WTC11 (cell line): ENCODE measurements around the gene TAX1BP3. TPM values are rescaled to one million over a fixed set of nuclear protein-coding genes. Genes with fewer than 3 reads are reported as not detected.

Source experiments
- ATAC-seq: fragments of 200-7000 bp; cut with Tn5 transposase; 2 replicates; pipeline ENCODE4 v1.10.0; 2021; ENCODE audit warnings: mild to moderate bottlenecking, moderate library complexity
- CTCF ChIA-PET: fragments of 300-600 bp; sonication (Branson Sonifier 250); formaldehyde crosslinking; loops from one replicate; lab custom pipeline; 2021; ENCODE audit warnings: antibody characterized with exemption; lab: Charles Lee
- POLR2A ChIA-PET: fragments of 350-600 bp; sonication (Branson Sonifier 250); formaldehyde crosslinking; loops from one replicate; lab custom pipeline; 2021; ENCODE audit warnings: antibody characterized with exemption; lab: Charles Lee
- DNase-seq: peaks from one replicate; pipeline ENCODE4 v3.0.0; 2021; ENCODE audit warnings: low spot score
- H3K27ac Mint-ChIP-seq: 2 replicates; pipeline ENCODE4 v1.8.0; 2021; ENCODE audit warnings: mixed read lengths
- H3K27me3 Mint-ChIP-seq: 2 replicates; pipeline ENCODE4 v1.8.0; 2021; ENCODE audit warnings: low read depth, mild to moderate bottlenecking, moderate library complexity, mixed read lengths
- H3K36me3 Mint-ChIP-seq: 2 replicates; pipeline ENCODE4 v1.8.0; 2021; ENCODE audit warnings: mixed read lengths
- H3K4me1 Mint-ChIP-seq: 2 replicates; pipeline ENCODE4 v1.8.0; 2022; ENCODE audit warnings: mixed read lengths
- H3K4me3 Mint-ChIP-seq: 2 replicates; pipeline ENCODE4 v1.8.0; 2021; ENCODE audit warnings: mild to moderate bottlenecking, moderate library complexity, mixed read lengths
- H3K9me3 Mint-ChIP-seq: 2 replicates; pipeline ENCODE4 v1.8.0; 2021; ENCODE audit warnings: mixed read lengths
- ARID4B ChIP-seq: sonication (generic); formaldehyde crosslinking; IDR thresholded peaks from 2 replicates; pipeline ENCODE4 v1.8.0; 2023; ENCODE audit warnings: missing genetic modification reagents, mild to moderate bottlenecking, borderline replicate concordance
- ATF6 ChIP-seq: sonication (generic); formaldehyde crosslinking; IDR thresholded peaks from 2 replicates; pipeline ENCODE4 v1.8.1; 2023; ENCODE audit warnings: mild to moderate bottlenecking, missing genetic modification reagents
- E2F4 ChIP-seq: sonication (generic); formaldehyde crosslinking; IDR thresholded peaks from 2 replicates; pipeline ENCODE4 v1.8.1; 2022; ENCODE audit warnings: low read depth, mild to moderate bottlenecking, moderate library complexity, missing genetic modification reagents, borderline replicate concordance
- EMX1 ChIP-seq: fragments of 250-450 bp; sonication (Bioruptor Pico); IDR thresholded peaks from 2 replicates; pipeline ENCODE4 v1.8.0; 2021; ENCODE audit warnings: mild to moderate bottlenecking
- JAZF1 ChIP-seq: fragments of 250-450 bp; sonication (Bioruptor Pico); IDR thresholded peaks from 2 replicates; pipeline ENCODE4 v1.9.0; 2021; ENCODE audit warnings: moderate library complexity, mild to moderate bottlenecking, inconsistent platforms
- RORB ChIP-seq: fragments of 250-450 bp; sonication (Bioruptor Pico); IDR thresholded peaks from 2 replicates; pipeline ENCODE4 v1.9.0; 2021; ENCODE audit warnings: mild to moderate bottlenecking
- SMAD3 ChIP-seq: sonication (generic); formaldehyde crosslinking; IDR thresholded peaks from 2 replicates; pipeline ENCODE4 v1.8.0; 2022; ENCODE audit warnings: missing genetic modification reagents, mild to moderate bottlenecking, borderline replicate concordance
- SOX15 ChIP-seq: fragments of 250-450 bp; sonication (Bioruptor Pico); IDR thresholded peaks from 2 replicates; pipeline ENCODE4 v1.9.0; 2021; ENCODE audit warnings: mild to moderate bottlenecking
- TCF7 ChIP-seq: sonication (generic); formaldehyde crosslinking; IDR thresholded peaks from 2 replicates; pipeline ENCODE4 v1.8.0; 2022; ENCODE audit warnings: mild to moderate bottlenecking, low read depth, missing genetic modification reagents, moderate library complexity
- ZNF138 ChIP-seq: sonication (generic); formaldehyde crosslinking; conservative IDR thresholded peaks from 2 replicates; pipeline ENCODE4 v1.8.1; 2022; ENCODE audit warnings: mild to moderate bottlenecking, moderate library complexity, missing genetic modification reagents
- ZNF219 ChIP-seq: sonication (generic); formaldehyde crosslinking; IDR thresholded peaks from 2 replicates; pipeline ENCODE4 v1.8.0; 2023; ENCODE audit warnings: missing genetic modification reagents, mild to moderate bottlenecking, borderline replicate concordance
- ZNF416 ChIP-seq: fragments of 250-450 bp; sonication (Bioruptor Pico); IDR thresholded peaks from 2 replicates; pipeline ENCODE4 v1.9.0; 2021; ENCODE audit warnings: mild to moderate bottlenecking, inconsistent platforms
- ZNF423 ChIP-seq: fragments of 250-450 bp; sonication (Bioruptor Pico); IDR thresholded peaks from 2 replicates; pipeline ENCODE4 v2.1.2; 2022; ENCODE audit warnings: mild to moderate bottlenecking, moderate library complexity
- ZNF532 ChIP-seq: fragments of 250-450 bp; sonication (Bioruptor Pico); IDR thresholded peaks from 2 replicates; pipeline ENCODE4 v1.9.0; 2021; ENCODE audit warnings: mild to moderate bottlenecking, borderline replicate concordance
- total RNA-seq: library from RNA; stranded (reverse); gene quantifications from 3 replicates; pipeline ENCODE4 v1.2.3, GENCODE V29; 2021

The TAX1BP3 gene
- total RNA-seq, 1 experiment from 2014 or later = 76.2 TPM

GRCh38 chr17:3666516-3666915 is 1.9 kb downstream of the TAX1BP3 start (continued):
- no peak for TF ChIP-seq ARID4B
- TF ChIP-seq ZNF416 (CRISPR knock-in tag) = no peak
- TF ChIP-seq RORB (CRISPR knock-in tag) = no peak

GRCh38 chr17:3665834-3666233 is 2.5 kb downstream of the TAX1BP3 start:
- Mint-ChIP-seq H3K9me3 (no peaks in the 10 kb centered on the region), H3K27ac (peak overlapping the region; percentile 69; the same call in 1 of the 2 replicates), H3K27me3 (no peaks in the 10 kb centered on the region), H3K4me1 (peaks cover 20% of the 10 kb centered on the region), H3K4me3 (peak overlapping the region; percentile 99), H3K36me3 (peaks cover 18% of the 10 kb centered on the region)
- DNase-seq = no peak
- ChIA-PET CTCF (interaction anchor here (1.3 kb wide), 1 partner anchor 18 kb away, joined by 3 read pairs; no protein-coding TSS in a partner anchor), POLR2A (interaction anchor here (1.7 kb wide), 1 partner anchor 58 kb away, joined by 4 read pairs; the partner anchor contains the start of gene HASPIN)
- ATAC-seq = no peak
- no peak for TF ChIP-seq TCF7 (CRISPR knock-in tag)
- no peak for TF ChIP-seq ATF6 (CRISPR knock-in tag)
- no peak for TF ChIP-seq SMAD3 (CRISPR knock-in tag)
- TF ChIP-seq SOX15 (CRISPR knock-in tag) = no peak

- peaks cover 11% of the 10 kb centered on the region; the same call in 1 of the 2 replicates for H3K36me3 Mint-ChIP-seq
- no peak overlapping the region for H3K27ac Mint-ChIP-seq
- ATAC-seq (no peak), DNase-seq (no peak)
- CTCF ChIA-PET = interaction anchor here (1.1 to 1.7 kb wide), 2 partner anchors 19 to 128 kb away, joined by 3 to 7 read pairs; no protein-coding TSS in a partner anchor
- H3K27me3 Mint-ChIP-seq = no peaks in the 10 kb centered on the region
- POLR2A ChIA-PET = interaction anchor here (0.6 kb wide), 1 partner anchor 449 kb away, joined by 3 read pairs; no protein-coding TSS in a partner anchor
- peaks cover 13% of the 10 kb centered on the region for H3K4me1 Mint-ChIP-seq
- H3K4me3 Mint-ChIP-seq = no peak overlapping the region
- H3K9me3 Mint-ChIP-seq = no peaks in the 10 kb centered on the region
- no peak for TF ChIP-seq ZNF532
- no peak for TF ChIP-seq EMX1
- TF ChIP-seq SMAD3 (CRISPR knock-in tag) = no peak
- no peak for TF ChIP-seq JAZF1 (CRISPR knock-in tag)
- TF ChIP-seq ZNF219 = no peak
- no peak for TF ChIP-seq ZNF138 (CRISPR knock-in tag)
- TF ChIP-seq ARID4B = no peak
- TF ChIP-seq ZNF423 (CRISPR knock-in tag) = no peak
- TF ChIP-seq E2F4 (CRISPR knock-in tag) = no peak
Observed at GRCh38 chr17:3663102-3664011, 5.0 kb downstream of the TAX1BP3 start.
